Esophagus (tissue), 2 donors: ENCODE measurements around the gene TMEM72. TPM values are rescaled to one million over a fixed set of nuclear protein-coding genes. Genes with fewer than 3 reads are reported as not detected.

Source experiments
- polyA plus RNA-seq, 2 donors: library from polyadenylated mRNA; stranded (reverse); fragments of 200-250 nt; gene quantifications; one replicate each; pipeline ENCODE4 v1.2.3, GENCODE V29; 2013
- donor health status: healthy with polysubstance abuse.
- donor health status: Bipolar disorder and iron deficiency.

TMEM72 gene
- polyA plus RNA-seq, 2 donors = not detected

Other genes with a start within 250 kb of the TMEM72 start
- gene RASSF4, start 48.5 kb downstream of the TMEM72 start, polyA plus RNA-seq = 1 to 10 TPM; 3.6 to 3.7 TPM
- 10 to 100 TPM in 1 of 2 donors, 1 to 10 TPM in 1; 7.7 to 29.0 TPM for gene DEPP1, start 67.5 kb downstream of the TMEM72 start, polyA plus RNA-seq
- 1 to 10 TPM; 4.6 to 5.4 TPM for gene ZNF22, start 89.6 kb downstream of the TMEM72 start, polyA plus RNA-seq